Bronchial epithelial cell (primary cell): Measurements from ENCODE around the gene NAT8L. TPM values are rescaled to one million over a fixed set of nuclear protein-coding genes. Genes with fewer than 3 reads are reported as not detected.

Experiments used
- DNase-seq: peaks from one replicate; pipeline ENCODE4 v3.0.0-alpha.2; 2010; ENCODE audit warnings: low read depth
- FAIRE-seq: peaks from 2 replicates; lab custom pipeline; 2011; peaks lifted over from hg19 to GRCh38; lab: Jason Lieb, UNC
- H3K27me3 ChIP-seq: 2 replicates; pipeline ENCODE4 v1.5.1; 2011; ENCODE audit warnings: low read length; ENCODE audit not compliant: control insufficient read depth, insufficient read depth
- H3K36me3 ChIP-seq: 2 replicates; pipeline ENCODE4 v1.5.1; 2011; ENCODE audit warnings: low read length; ENCODE audit not compliant: control insufficient read depth, insufficient read depth
- H3K4me3 ChIP-seq: 2 replicates; pipeline ENCODE4 v1.5.1; 2011; ENCODE audit warnings: mild to moderate bottlenecking, low read depth, low read length, control low read depth
- CTCF ChIP-seq: IDR thresholded peaks from 2 replicates; pipeline ENCODE4 v1.5.1; 2011; ENCODE audit warnings: mild to moderate bottlenecking, moderate library complexity, low read length, control low read depth, inconsistent platforms; ENCODE audit not compliant: insufficient read depth, severe bottlenecking
- total RNA-seq: library from RNA; depleted of rRNA; stranded (reverse); fragments of >200 nt; gene quantifications from 2 replicates; pipeline ENCODE4 v1.2.1, GENCODE V29; 2014

Gene NAT8L
- total RNA-seq, 1 donor from 2014 or later, result not detected

GRCh38 chr4:2044542-2045517 lies 14.3 kb upstream of the NAT8L start:
- H3K4me3 ChIP-seq, result no peak overlapping the region
- FAIRE-seq (no peak), DNase-seq (no peak)
- H3K27me3 ChIP-seq, result peaks cover 8% of the 10 kb centered on the region
- TF ChIP-seq CTCF, result no peak
- no peaks in the 10 kb centered on the region for H3K36me3 ChIP-seq

- Histone ChIP-seq H3K4me3 (no peak overlapping the region), H3K27me3 (peaks cover 8% of the 10 kb centered on the region), H3K36me3 (no peaks in the 10 kb centered on the region)
- no peak for FAIRE-seq
- no peak for DNase-seq
- no peak for TF ChIP-seq CTCF
Observed at GRCh38 chr4:2045518-2045951, 13.6 kb upstream of the NAT8L start.

DNA sequence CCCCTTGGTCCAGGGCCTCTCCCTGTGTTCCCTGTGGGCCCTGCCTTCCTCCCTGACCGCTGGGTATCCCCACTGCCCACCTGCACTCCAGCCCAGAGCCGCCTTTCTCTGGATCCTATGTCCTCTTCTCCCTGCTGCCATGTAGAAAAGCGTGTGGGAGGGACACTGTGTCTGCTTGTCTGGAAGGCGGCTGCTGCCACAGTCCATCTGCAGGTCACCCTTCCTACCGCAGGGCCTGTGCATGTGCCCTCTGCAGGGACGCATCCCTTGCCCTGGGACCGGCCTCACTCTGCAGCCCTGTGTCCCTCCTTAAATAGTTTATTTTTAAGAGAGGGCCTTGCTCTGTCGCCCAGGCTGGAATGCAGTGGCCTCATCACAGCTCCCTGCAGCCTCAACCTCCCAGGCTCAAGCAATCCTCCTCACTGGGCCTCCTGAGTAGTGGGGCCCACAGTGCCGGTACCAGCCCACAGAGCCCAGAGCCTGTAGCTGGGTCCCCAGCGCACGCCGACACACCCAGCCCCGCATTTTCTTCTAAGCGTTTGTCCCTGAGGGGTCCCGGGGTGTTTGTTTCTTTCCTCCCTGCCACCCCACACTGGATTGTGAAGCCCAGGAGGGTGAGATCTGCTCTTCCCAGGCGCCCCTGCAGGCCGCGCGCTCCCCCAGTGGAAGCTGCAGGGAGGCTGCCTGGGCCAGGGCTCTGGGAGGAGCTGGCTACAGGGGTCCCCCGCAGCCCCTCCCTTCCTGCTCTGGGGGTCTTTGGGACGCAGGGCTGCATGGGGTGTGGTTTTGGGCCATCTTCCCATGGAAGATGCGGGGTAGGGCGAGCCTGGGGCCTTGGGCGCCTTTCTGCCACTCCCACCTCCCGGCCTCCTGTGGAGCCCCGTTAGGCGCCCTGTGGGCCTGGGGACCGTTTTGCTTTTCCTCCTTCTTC lies 12.8 kb upstream of the NAT8L start:
- Histone ChIP-seq H3K4me3 (no peak overlapping the region), H3K27me3 (peaks cover 5% of the 10 kb centered on the region), H3K36me3 (no peaks in the 10 kb centered on the region)
- TF ChIP-seq CTCF, result no peak
- FAIRE-seq (no peak), DNase-seq (no peak)

- no peak for DNase-seq
- no peak for TF ChIP-seq CTCF
- no peak overlapping the region for H3K4me3 ChIP-seq
- H3K27me3 ChIP-seq, result no peaks in the 10 kb centered on the region
- FAIRE-seq, result no peak
- no peaks in the 10 kb centered on the region for H3K36me3 ChIP-seq
Observed at GRCh38 chr4:2047031-2047660, 12.0 kb upstream of the NAT8L start.

GRCh38 chr4:2047781-2048581 lies 11.1 kb upstream of the NAT8L start:
- FAIRE-seq, result no peak
- Histone ChIP-seq H3K4me3 (no peak overlapping the region), H3K36me3 (no peaks in the 10 kb centered on the region), H3K27me3 (no peaks in the 10 kb centered on the region)
- TF ChIP-seq CTCF, result no peak
- no peak for DNase-seq
